ENCODE data around the gene BMP6. TPM values are rescaled to one million over a fixed set of nuclear protein-coding genes. Genes with fewer than 3 reads are reported as not detected.

BMP6 gene
- polyA plus RNA-seq, 3 donors = not detected

DNA sequence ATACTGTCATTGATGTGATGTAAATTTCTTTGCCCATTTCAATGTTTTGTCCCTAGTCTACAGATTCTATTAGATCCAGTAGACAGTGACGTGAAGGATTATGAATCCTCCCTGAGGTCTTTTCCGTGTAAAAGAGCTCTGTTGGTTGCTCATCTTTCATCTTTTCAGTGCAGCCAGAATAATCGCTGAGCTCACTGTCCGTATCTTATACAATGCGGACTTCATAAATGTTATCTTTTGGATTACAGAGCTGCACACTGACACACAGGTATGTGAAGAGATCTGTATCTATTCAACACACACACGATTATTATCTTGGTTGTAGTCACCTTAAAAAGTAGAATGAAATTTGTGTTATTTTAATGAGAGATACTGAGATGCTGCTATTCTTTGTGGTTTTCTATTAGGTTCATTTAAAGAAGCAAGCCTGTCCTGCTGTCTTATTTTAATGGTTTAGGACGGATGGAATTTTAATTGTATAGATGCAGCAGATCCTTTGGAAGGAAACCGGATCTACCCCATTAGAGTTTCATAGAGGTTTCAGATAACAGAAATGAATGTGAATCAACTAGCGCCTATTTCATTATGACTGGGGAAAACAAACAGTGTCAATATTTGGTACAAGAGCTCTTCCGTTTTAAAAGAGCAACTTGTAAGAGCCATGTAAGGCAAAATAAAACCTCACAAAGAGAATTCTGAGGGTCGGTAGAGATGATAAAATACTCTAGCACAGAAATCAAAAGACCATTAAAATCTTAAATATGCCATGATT lies 79.4 kb downstream of the BMP6 start:
- H3K9me3 Mint-ChIP-seq = peaks cover 0 to 8% (median 0%) of the 10 kb centered on the region in 7 donors

GRCh38 chr6:7805850-7806214 lies 79.9 kb downstream of the BMP6 start:
- H3K9me3 ChIP-seq (replicated peaks in 1 of 2; ENCODE audit: control insufficient read depth in 1 of 2, insufficient read depth in 1 of 2, low read length in 2 of 2) = no peaks in the 10 kb centered on the region
- 40% methylated on average over 1 of the region's 6 CpGs for WGBS (ENCODE audit: insufficient coverage)
- H3K27ac Mint-ChIP-seq = no peak overlapping the region
- H3K4me3 Mint-ChIP-seq = no peak overlapping the region
- no peak for DNase-seq
- TF ChIP-seq CTCF (IDR thresholded peaks at IDR 0.05) = no peak
- no peaks in the 10 kb centered on the region for H4K20me1 ChIP-seq (ENCODE audit: insufficient read depth, low read length)
- peaks cover 0 to 5% (median 0%) of the 10 kb centered on the region in 3 donors for H3K27me3 Mint-ChIP-seq (ENCODE audit: low read depth in 3 of 3)
- H3K9me3 Mint-ChIP-seq = peaks cover 0 to 8% (median 0%) of the 10 kb centered on the region in 7 donors
- H3K36me3 Mint-ChIP-seq = no peaks in the 10 kb centered on the region
- H3K27me3 ChIP-seq (ENCODE audit: control insufficient read depth in 2 of 2, insufficient read depth in 2 of 2, low read length in 2 of 2) = no peaks in the 10 kb centered on the region
- H3K36me3 ChIP-seq (replicated peaks in 1 of 2; ENCODE audit: control insufficient read depth in 1 of 2, insufficient read depth in 2 of 2, low read length in 2 of 2) = no peaks in the 10 kb centered on the region
- no peak overlapping the region for H3K4me2 ChIP-seq (replicated peaks; ENCODE audit: extremely low read depth, low read length, poor library complexity, severe bottlenecking)
- no peak overlapping the region for H3K4me3 ChIP-seq (replicated peaks in 1 of 3; ENCODE audit: low read depth in 2 of 3, low read length in 3 of 3)
- no peaks in the 10 kb centered on the region for H3K79me2 ChIP-seq (ENCODE audit: insufficient read depth, low read length)
- peaks cover 2% of the 10 kb centered on the region for H3K4me1 Mint-ChIP-seq
- intact Hi-C loops (cut with micrococcal nuclease) = no loop called here
- no peak overlapping the region for H3K9ac ChIP-seq (ENCODE audit: insufficient read depth, low read length, poor library complexity, severe bottlenecking)
- no peak overlapping the region for H2AFZ ChIP-seq (ENCODE audit: insufficient read depth, low read depth, low read length, poor library complexity, severe bottlenecking)
- H3K27ac ChIP-seq (ENCODE audit: low read depth in 1 of 2, low read length in 2 of 2) = no peak overlapping the region
- H3K4me1 ChIP-seq (ENCODE audit: control insufficient read depth in 1 of 2, insufficient read depth in 2 of 2, low read length in 2 of 2) = no peaks in the 10 kb centered on the region

More for the DNA sequence above, 79.4 kb downstream of the BMP6 start:
- DNase-seq = no peak
- Mint-ChIP-seq H3K4me3 (no peak overlapping the region), H3K4me1 (peaks cover 2% of the 10 kb centered on the region), H3K27me3 (ENCODE audit: low read depth in 3 of 3) (peaks cover 0 to 5% (median 0%) of the 10 kb centered on the region in 3 donors), H3K36me3 (no peaks in the 10 kb centered on the region), H3K27ac (no peak overlapping the region)
- no peaks in the 10 kb centered on the region for H4K20me1 ChIP-seq (ENCODE audit: insufficient read depth, low read length)
- H3K4me3 ChIP-seq (replicated peaks in 1 of 3; ENCODE audit: low read depth in 2 of 3, low read length in 3 of 3) = no peak overlapping the region
- 94% methylated on average over 7 of the region's 11 CpGs for WGBS (ENCODE audit: insufficient coverage)
- H3K36me3 ChIP-seq (replicated peaks in 1 of 2; ENCODE audit: control insufficient read depth in 1 of 2, insufficient read depth in 2 of 2, low read length in 2 of 2) = no peaks in the 10 kb centered on the region
- H3K27me3 ChIP-seq (ENCODE audit: control insufficient read depth in 2 of 2, insufficient read depth in 2 of 2, low read length in 2 of 2) = no peaks in the 10 kb centered on the region
- no peak overlapping the region for H3K4me2 ChIP-seq (replicated peaks; ENCODE audit: extremely low read depth, low read length, poor library complexity, severe bottlenecking)
- no peak overlapping the region for H3K27ac ChIP-seq (ENCODE audit: low read depth in 1 of 2, low read length in 2 of 2)
- no peak overlapping the region for H2AFZ ChIP-seq (ENCODE audit: insufficient read depth, low read depth, low read length, poor library complexity, severe bottlenecking)
- H3K4me1 ChIP-seq (ENCODE audit: control insufficient read depth in 1 of 2, insufficient read depth in 2 of 2, low read length in 2 of 2) = no peaks in the 10 kb centered on the region
- no peaks in the 10 kb centered on the region for H3K79me2 ChIP-seq (ENCODE audit: insufficient read depth, low read length)
- H3K9me3 ChIP-seq (replicated peaks in 1 of 2; ENCODE audit: control insufficient read depth in 1 of 2, insufficient read depth in 1 of 2, low read length in 2 of 2) = no peaks in the 10 kb centered on the region
- intact Hi-C loops (cut with micrococcal nuclease) = no loop called here
- TF ChIP-seq CTCF (IDR thresholded peaks at IDR 0.05) = no peak
- H3K9ac ChIP-seq (ENCODE audit: insufficient read depth, low read length, poor library complexity, severe bottlenecking) = no peak overlapping the region

All from CD14-positive monocyte (primary cell).